ENCODE results near the gene SULT1B1.

The SULT1B1 gene

GRCh38 chr4:69749771-69750170 is 10.6 kb downstream of the SULT1B1 start:
- peaks cover 66 to 76% of the 10 kb centered on the region in 2 experiments for H3K4me1 ChIP-seq (ENCODE audit: control insufficient read depth in 1 of 2, insufficient read depth in 1 of 2, low read depth in 1 of 2, low read length in 1 of 2)
- peaks cover 14% of the 10 kb centered on the region for H3K36me3 ChIP-seq
- H3K4me3 ChIP-seq (ENCODE audit: low read depth in 1 of 2, low read length in 1 of 2) = peak overlapping the region; percentile 9 to 41
- peak overlapping the region; percentile 85 for H3K27ac ChIP-seq
- no peaks in the 10 kb centered on the region for H3K9me3 ChIP-seq
- H3K27me3 ChIP-seq = no peaks in the 10 kb centered on the region
- TF ChIP-seq CTCF (IDR thresholded peaks at IDR 0.05) = no peak

DNA sequence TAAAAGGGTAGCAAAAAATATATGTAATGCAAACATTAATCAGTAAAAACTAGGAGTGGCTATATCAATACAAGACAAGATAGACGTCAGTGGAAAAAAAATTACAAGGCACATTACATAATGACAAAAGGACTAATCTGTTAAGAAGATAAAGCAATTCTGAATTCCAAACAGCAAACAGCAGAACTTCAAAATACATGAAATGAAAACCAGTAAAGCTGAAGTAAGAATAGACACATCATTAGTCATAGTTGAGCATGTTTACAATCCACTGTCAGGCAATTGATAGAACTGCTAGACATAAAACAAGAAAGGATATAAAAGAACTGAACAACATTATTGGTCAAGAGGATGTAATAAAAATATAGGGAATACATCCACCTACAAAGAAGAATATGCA is 12.2 kb downstream of the SULT1B1 start:
- H3K4me1 ChIP-seq (ENCODE audit: control insufficient read depth in 1 of 2, insufficient read depth in 1 of 2, low read depth in 1 of 2, low read length in 1 of 2) = peaks cover 69 to 71% of the 10 kb centered on the region in 2 experiments
- TF ChIP-seq CTCF (IDR thresholded peaks at IDR 0.05) = no peak
- no peaks in the 10 kb centered on the region for H3K9me3 ChIP-seq
- no peaks in the 10 kb centered on the region for H3K27me3 ChIP-seq
- peak overlapping the region; percentile 11 for H3K27ac ChIP-seq
- peaks cover 14% of the 10 kb centered on the region for H3K36me3 ChIP-seq
- H3K4me3 ChIP-seq (ENCODE audit: low read depth in 1 of 2, low read length in 1 of 2) = no peak overlapping the region

GRCh38 chr4:69744157-69744478 is 16.3 kb downstream of the SULT1B1 start:
- H3K4me1 ChIP-seq (ENCODE audit: control insufficient read depth in 1 of 2, insufficient read depth in 1 of 2, low read depth in 1 of 2, low read length in 1 of 2) = peaks cover 64 to 71% of the 10 kb centered on the region in 2 experiments

DNA sequence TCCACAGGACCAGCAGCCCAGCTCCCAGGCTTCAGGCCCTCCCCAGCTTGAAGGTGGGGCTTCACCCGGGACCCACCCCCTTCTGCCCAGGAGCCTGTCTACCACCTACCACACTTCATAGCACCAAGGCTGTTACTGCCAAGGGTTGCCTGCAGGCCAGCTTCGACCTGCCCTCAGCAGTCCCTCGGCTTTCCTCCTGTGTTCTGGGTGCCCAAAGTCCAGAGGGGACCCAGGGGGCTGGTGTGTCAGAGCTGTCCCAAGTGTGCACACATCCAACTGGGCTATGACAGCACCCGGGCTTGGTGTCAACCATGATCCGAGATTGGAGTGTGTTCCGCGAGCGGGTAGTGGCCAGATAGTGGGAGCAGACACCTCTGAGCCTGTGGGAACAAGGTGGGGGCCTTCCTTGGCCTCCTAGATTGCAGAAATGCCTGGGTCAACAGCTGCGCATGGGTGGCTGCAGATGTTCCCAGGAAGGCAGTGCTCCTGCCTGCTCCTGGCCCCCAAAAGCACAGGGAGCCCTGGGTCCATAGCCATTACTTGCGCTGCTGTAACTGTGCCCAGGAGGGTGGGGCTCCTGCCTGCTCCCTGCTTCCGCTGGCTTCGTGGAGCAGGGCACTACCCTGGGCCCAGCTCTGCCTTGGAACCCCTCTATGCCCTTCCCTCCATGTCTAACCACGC is 16.8 kb downstream of the SULT1B1 start:
- H3K36me3 ChIP-seq = peaks cover 14% of the 10 kb centered on the region
- TF ChIP-seq CTCF (IDR thresholded peaks at IDR 0.05) = no peak
- no peaks in the 10 kb centered on the region for H3K9me3 ChIP-seq
- H3K27ac ChIP-seq = peak overlapping the region; percentile 81
- H3K4me1 ChIP-seq (ENCODE audit: control insufficient read depth in 1 of 2, insufficient read depth in 1 of 2, low read depth in 1 of 2, low read length in 1 of 2) = peaks cover 64 to 71% of the 10 kb centered on the region in 2 experiments
- no peaks in the 10 kb centered on the region for H3K27me3 ChIP-seq
- no peak overlapping the region for H3K4me3 ChIP-seq (ENCODE audit: low read depth in 1 of 2, low read length in 1 of 2)

More at GRCh38 chr4:69744157-69744478, 16.3 kb downstream of the SULT1B1 start:
- Histone ChIP-seq H3K4me3 (ENCODE audit: low read depth in 1 of 2, low read length in 1 of 2) (no peak overlapping the region), H3K9me3 (no peaks in the 10 kb centered on the region), H3K27me3 (no peaks in the 10 kb centered on the region), H3K27ac (peak overlapping the region; percentile 81), H3K36me3 (peaks cover 14% of the 10 kb centered on the region)
- no peak for TF ChIP-seq CTCF (IDR thresholded peaks at IDR 0.05)

DNA sequence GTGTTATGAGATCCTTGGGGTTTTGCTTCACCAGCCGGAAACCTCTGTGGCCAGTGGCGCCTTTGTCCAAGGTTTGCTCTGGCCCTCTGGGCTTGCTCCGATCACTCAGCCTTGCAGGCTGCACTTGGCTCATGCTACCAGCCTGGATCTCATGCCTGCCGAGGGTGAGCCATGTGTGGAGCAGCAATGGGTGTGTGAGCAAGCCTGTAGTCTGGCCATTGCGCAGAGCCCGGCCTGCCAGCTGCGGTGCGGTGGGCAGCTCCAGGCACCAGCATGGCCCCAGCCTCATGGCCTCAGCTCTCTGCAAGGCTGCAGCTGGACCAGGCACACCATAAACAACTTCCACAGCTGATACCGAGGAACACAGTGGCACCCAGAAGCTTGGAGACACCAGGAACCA is 17.8 kb downstream of the SULT1B1 start:
- peaks cover 9% of the 10 kb centered on the region for H3K36me3 ChIP-seq
- H3K27ac ChIP-seq = peak overlapping the region; percentile 81
- TF ChIP-seq CTCF (IDR thresholded peaks at IDR 0.05) = no peak
- peak overlapping the region; percentile 8 to 18 for H3K4me3 ChIP-seq (ENCODE audit: low read depth in 1 of 2, low read length in 1 of 2)
- no peaks in the 10 kb centered on the region for H3K9me3 ChIP-seq
- no peaks in the 10 kb centered on the region for H3K27me3 ChIP-seq
- peaks cover 53 to 61% of the 10 kb centered on the region in 2 experiments for H3K4me1 ChIP-seq (ENCODE audit: control insufficient read depth in 1 of 2, insufficient read depth in 1 of 2, low read depth in 1 of 2, low read length in 1 of 2)
